Left ventricle myocardium inferior (tissue), 1 donor: ENCODE measurements around the gene FIGLA. TPM values are rescaled to one million over a fixed set of nuclear protein-coding genes. Genes with fewer than 3 reads are reported as not detected.

ENCODE experiments used
- DNase-seq: peaks from one replicate; pipeline ENCODE4 v3.0.0-alpha.2; 2020
- H3K27ac ChIP-seq: fragments of 200-600 bp; replicated peaks from 2 replicates; pipeline ENCODE4 v1.8.0; 2021
- H3K27me3 ChIP-seq: fragments of 200-600 bp; 2 replicates; pipeline ENCODE4 v1.8.0; 2021; ENCODE audit warnings: low read depth
- H3K36me3 ChIP-seq: fragments of 200-600 bp; 2 replicates; pipeline ENCODE4 v1.8.0; 2021
- H3K4me1 ChIP-seq: fragments of 200-600 bp; 2 replicates; pipeline ENCODE4 v1.8.0; 2021
- H3K4me3 ChIP-seq: fragments of 200-600 bp; 2 replicates; pipeline ENCODE4 v1.8.0; 2021; ENCODE audit warnings: mild to moderate bottlenecking, moderate library complexity
- H3K9me3 ChIP-seq: fragments of 200-600 bp; replicated peaks from 2 replicates; pipeline ENCODE4 v1.8.0; 2021
- CTCF ChIP-seq: fragments of 200-600 bp; IDR thresholded peaks from 2 replicates; pipeline ENCODE4 v1.8.0; 2021; ENCODE audit warnings: antibody characterized with exemption, mild to moderate bottlenecking, borderline replicate concordance
- intact Hi-C: fragments of 100-400 bp; cut with micrococcal nuclease; formaldehyde crosslinking; loops from one replicate; pipeline ENCODE4 v1.11.0; 2022
- total RNA-seq: library from RNA; stranded (reverse); fragmentation: NEBNext Ultra II Directional; extraction: Animal tissue kit (Norgen Biotek cat#: 25700); gene quantifications from one replicate; pipeline ENCODE4 v1.2.1, GENCODE V29; 2021
- donor health status: DM: no; HTN: yes; CAD: no; lungs with severe emphysema.

FIGLA gene
- total RNA-seq, 1 donor from 2014 or later: not detected

- H3K36me3 ChIP-seq: no peaks in the 10 kb centered on the region
- no peak for TF ChIP-seq CTCF
- no peak overlapping the region for H3K4me3 ChIP-seq
- DNase-seq: no peak
- H3K4me1 ChIP-seq: no peaks in the 10 kb centered on the region
- H3K9me3 ChIP-seq: no peaks in the 10 kb centered on the region
- H3K27ac ChIP-seq: no peak overlapping the region
- peaks cover 32% of the 10 kb centered on the region for H3K27me3 ChIP-seq
- intact Hi-C loops: no loop called here
Measured at GRCh38 chr2:70807828-70808118, 17.3 kb upstream of the FIGLA start.

GRCh38 chr2:70807102-70807827 lies 16.8 kb upstream of the FIGLA start:
- H3K4me1 ChIP-seq: no peaks in the 10 kb centered on the region
- TF ChIP-seq CTCF: no peak
- H3K9me3 ChIP-seq: no peaks in the 10 kb centered on the region
- no peaks in the 10 kb centered on the region for H3K36me3 ChIP-seq
- no peak overlapping the region for H3K4me3 ChIP-seq
- no peak for DNase-seq
- intact Hi-C loops: no loop called here
- H3K27ac ChIP-seq: no peak overlapping the region
- peaks cover 32% of the 10 kb centered on the region for H3K27me3 ChIP-seq

GRCh38 chr2:70806620-70807019 lies 16.2 kb upstream of the FIGLA start:
- DNase-seq: no peak
- Histone ChIP-seq H3K36me3 (no peaks in the 10 kb centered on the region), H3K4me1 (no peaks in the 10 kb centered on the region), H3K27me3 (peaks cover 32% of the 10 kb centered on the region), H3K27ac (no peak overlapping the region), H3K4me3 (no peak overlapping the region), H3K9me3 (no peaks in the 10 kb centered on the region)
- intact Hi-C loops: no loop called here
- no peak for TF ChIP-seq CTCF

- no peak for DNase-seq
Measured at GRCh38 chr2:70806013-70806412, 15.6 kb upstream of the FIGLA start.

GRCh38 chr2:70801607-70802263 lies 11.3 kb upstream of the FIGLA start:
- no peak for DNase-seq
- Histone ChIP-seq H3K4me3 (no peak overlapping the region), H3K4me1 (no peaks in the 10 kb centered on the region), H3K27me3 (peaks cover 37% of the 10 kb centered on the region), H3K27ac (no peak overlapping the region), H3K36me3 (no peaks in the 10 kb centered on the region), H3K9me3 (peaks cover 12% of the 10 kb centered on the region)
- TF ChIP-seq CTCF: no peak
- intact Hi-C loops: no loop called here

More at GRCh38 chr2:70806013-70806412, 15.6 kb upstream of the FIGLA start:
- Histone ChIP-seq H3K4me3 (no peak overlapping the region), H3K9me3 (no peaks in the 10 kb centered on the region), H3K4me1 (no peaks in the 10 kb centered on the region), H3K27ac (no peak overlapping the region), H3K27me3 (peaks cover 32% of the 10 kb centered on the region), H3K36me3 (no peaks in the 10 kb centered on the region)
- intact Hi-C loops: no loop called here
- TF ChIP-seq CTCF: no peak
